Astrocyte (in vitro differentiated cells and primary cell): ENCODE measurements around the gene TNP2.

Experiments
- CTCF ChIP-seq: IDR thresholded peaks from 2 replicates; pipeline ENCODE4 v1.5.1; 2011; ENCODE audit warnings: low read depth, mild to moderate bottlenecking, inconsistent platforms, low read length, moderate library complexity; ENCODE audit not compliant: insufficient read depth
- EZH2 ChIP-seq: IDR thresholded peaks from 2 replicates; pipeline ENCODE4 v1.6.1; 2012; ENCODE audit warnings: mild to moderate bottlenecking, low read length, inconsistent platforms; ENCODE audit not compliant: insufficient read depth

- no peak for TF ChIP-seq CTCF
- TF ChIP-seq EZH2 = no peak
Observed at GRCh38 chr16:11229432-11229831, 39.7 kb downstream of the TNP2 start.
